ENCODE results near the gene SH2D1B. TPM values are rescaled to one million over a fixed set of nuclear protein-coding genes. Genes with fewer than 3 reads are reported as not detected.

Gene SH2D1B
- total and polyA plus RNA-seq, 9 of the 15 experiments (the other 6 are each of a cell fraction or from before 2014, with no cell fraction given): 5.6 to 19.6 (median 9.7) TPM

- no peaks in the 10 kb centered on the region for H3K9me3 ChIP-seq (replicated peaks; ENCODE audit: control insufficient read depth, insufficient read depth, low read depth, low read length)
- H3K27me3 ChIP-seq (ENCODE audit: control insufficient read depth in 2 of 2, insufficient read depth in 2 of 2, low read length in 2 of 2): no peaks in the 10 kb centered on the region
- ChIA-PET POLR2A (no interaction called here), CTCF (ENCODE audit: low intra/inter-chr PET ratio) (no interaction called here)
- 0 out of 2 replicates have a peak overlapping the region, but pooled peaks have one; percentile 32 for H2AFZ ChIP-seq (ENCODE audit: low read depth, low read length)
- H3K27ac ChIP-seq (ENCODE audit: extremely low read depth, low read depth, low read length): no peak overlapping the region; the same call in 2 of the 3 replicates
- no peak for ATAC-seq
- H3K9me1 ChIP-seq (ENCODE audit: control insufficient read depth, insufficient read depth, low read length): no peaks in the 10 kb centered on the region
- no TSS peak for BruUV-seq (replicated peaks)
- no peaks in the 10 kb centered on the region for H3K36me3 ChIP-seq (ENCODE audit: control insufficient read depth, insufficient read depth, low read length)
- H3K79me2 ChIP-seq (ENCODE audit: control insufficient read depth, insufficient read depth, low read length): no peaks in the 10 kb centered on the region
- H3K9ac ChIP-seq (ENCODE audit: insufficient read depth in 1 of 2, low read depth in 2 of 2, low read length in 2 of 2): no peak overlapping the region
- H3K4me1 ChIP-seq (replicated peaks in 1 of 2; ENCODE audit: control insufficient read depth in 2 of 2, insufficient read depth in 2 of 2, low read length in 2 of 2): peaks cover 10 to 13% of the 10 kb centered on the region in 2 experiments; a peak in 4 of 5 replicates
- H3K4me2 ChIP-seq (ENCODE audit: insufficient read depth, low read length): no peak overlapping the region
- no peak for FAIRE-seq
- intact Hi-C loops (cut with micrococcal nuclease): no loop called here
- no peak overlapping the region for H3K4me3 ChIP-seq
- TF ChIP-seq MXD1 (CRISPR knock-in tag; IDR thresholded peaks at IDR 0.05; ENCODE audit: borderline replicate concordance, poor library complexity, severe bottlenecking): no peak
- DNase-seq (ENCODE audit: extremely low read depth in 1 of 4, low spot score in 3 of 4): no peak
- no peaks in the 10 kb centered on the region for H4K20me1 ChIP-seq (replicated peaks; ENCODE audit: control insufficient read depth, insufficient read depth, low read length)
- in situ Hi-C loops (cut with MboI): no loop called here
- 25% methylated on average over 1 of the region's 1 CpG for WGBS (ENCODE audit: insufficient coverage, low coverage, missing lambda C conversion rate)
These were observed 47.4 kb downstream of the SH2D1B start for GRCh38 chr1:162364498-162364897.

- H3K4me3 ChIP-seq: no peak overlapping the region
- no peak overlapping the region for H2AFZ ChIP-seq (ENCODE audit: low read depth, low read length)
- no peak for DNase-seq (ENCODE audit: extremely low read depth in 1 of 4, low spot score in 3 of 4)
- no TSS peak for BruUV-seq (replicated peaks)
- H3K9ac ChIP-seq (ENCODE audit: insufficient read depth in 1 of 2, low read depth in 2 of 2, low read length in 2 of 2): no peak overlapping the region
- H3K9me1 ChIP-seq (ENCODE audit: control insufficient read depth, insufficient read depth, low read length): no peaks in the 10 kb centered on the region
- peak; percentile 10 to 42; a peak in 2 of 4 replicates for TF ChIP-seq KDM1A (IDR thresholded peaks at IDR 0.05)
- no peak for TF ChIP-seq NR2C1 (IDR thresholded peaks at IDR 0.05)
- no peak for TF ChIP-seq NR2C1 (tag; IDR thresholded peaks at IDR 0.05)
- no peak for TF ChIP-seq ZNF354B (CRISPR knock-in tag; IDR thresholded peaks at IDR 0.05)
- no peak for TF ChIP-seq ATF4 (CRISPR knock-in tag; IDR thresholded peaks at IDR 0.05)
- CTCF ChIA-PET (ENCODE audit: low intra/inter-chr PET ratio): no interaction called here
- no peaks in the 10 kb centered on the region for H4K20me1 ChIP-seq (replicated peaks; ENCODE audit: control insufficient read depth, insufficient read depth, low read length)
- POLR2A ChIA-PET: interaction anchor here (1.4 kb wide), 1 partner anchor 18 kb away, joined by 3 read pairs; the partner anchor contains the start of gene C1orf226
- in situ Hi-C loops (cut with MboI): no loop called here
- no peak overlapping the region for H3K27ac ChIP-seq (ENCODE audit: extremely low read depth, low read depth, low read length)
- H3K36me3 ChIP-seq (ENCODE audit: control insufficient read depth, insufficient read depth, low read length): no peaks in the 10 kb centered on the region
- peaks cover 13 to 14% of the 10 kb centered on the region in 2 experiments; a peak in 4 of 5 replicates for H3K4me1 ChIP-seq (replicated peaks in 1 of 2; ENCODE audit: control insufficient read depth in 2 of 2, insufficient read depth in 2 of 2, low read length in 2 of 2)
- no peaks in the 10 kb centered on the region for H3K79me2 ChIP-seq (ENCODE audit: control insufficient read depth, insufficient read depth, low read length)
- 45% methylated on average over 3 of the region's 3 CpGs for WGBS (ENCODE audit: insufficient coverage, low coverage, missing lambda C conversion rate)
- no peaks in the 10 kb centered on the region for H3K27me3 ChIP-seq (ENCODE audit: control insufficient read depth in 2 of 2, insufficient read depth in 2 of 2, low read length in 2 of 2)
- no peak overlapping the region for H3K4me2 ChIP-seq (ENCODE audit: insufficient read depth, low read length)
- H3K9me3 ChIP-seq (replicated peaks; ENCODE audit: control insufficient read depth, insufficient read depth, low read depth, low read length): no peaks in the 10 kb centered on the region
- intact Hi-C loops (cut with micrococcal nuclease): no loop called here
- ATAC-seq: no peak
- no peak for FAIRE-seq
These were observed 48.1 kb downstream of the SH2D1B start for GRCh38 chr1:162363823-162364222.
